Astrocyte (in vitro differentiated cells and primary cell): Measurements from ENCODE around the gene CIB2. TPM values are rescaled to one million over a fixed set of nuclear protein-coding genes. Genes with fewer than 3 reads are reported as not detected.

Experiments
- total RNA-seq: library from RNA; stranded (reverse); gene quantifications from 2 replicates; pipeline ENCODE4 v1.2.1, GENCODE V29; 2021

CIB2 gene
- total RNA-seq, 1 donor from 2014 or later = 7.4 TPM

Other genes with a start within 250 kb of the CIB2 start
- gene TBC1D2B, start 53.7 kb downstream of the CIB2 start, total RNA-seq = 21.3 and 26.0 TPM in 2 replicates
- not detected in 2 replicates for gene SH2D7, start 38.9 kb downstream of the CIB2 start, total RNA-seq
- 36.3 and 37.9 TPM in 2 replicates for gene IDH3A, start 17.9 kb upstream of the CIB2 start, total RNA-seq
- gene ACSBG1, start 103.1 kb upstream of the CIB2 start, total RNA-seq = not detected in 2 replicates
- gene DNAJA4, start 133.1 kb upstream of the CIB2 start, total RNA-seq = 0.14 TPM in 1 of 2 replicates, not detected in the other
- gene SKIC8, start 168.2 kb upstream of the CIB2 start, total RNA-seq = 43.6 and 46.3 TPM in 2 replicates
- 0.30 TPM in 1 of 2 replicates, not detected in the other for gene CRABP1, start 208.9 kb upstream of the CIB2 start, total RNA-seq